ENCODE results near the gene FEM1A.
"Not testable (repeated sequence)": the region's sequence is repeated elsewhere in the genome, so short reads cannot be mapped to it uniquely, and the experiment has no call there.

FEM1A gene

GRCh38 chr19:4814625-4815425 lies 23.3 kb downstream of the FEM1A start:
- no peak for DNase-seq

DNA sequence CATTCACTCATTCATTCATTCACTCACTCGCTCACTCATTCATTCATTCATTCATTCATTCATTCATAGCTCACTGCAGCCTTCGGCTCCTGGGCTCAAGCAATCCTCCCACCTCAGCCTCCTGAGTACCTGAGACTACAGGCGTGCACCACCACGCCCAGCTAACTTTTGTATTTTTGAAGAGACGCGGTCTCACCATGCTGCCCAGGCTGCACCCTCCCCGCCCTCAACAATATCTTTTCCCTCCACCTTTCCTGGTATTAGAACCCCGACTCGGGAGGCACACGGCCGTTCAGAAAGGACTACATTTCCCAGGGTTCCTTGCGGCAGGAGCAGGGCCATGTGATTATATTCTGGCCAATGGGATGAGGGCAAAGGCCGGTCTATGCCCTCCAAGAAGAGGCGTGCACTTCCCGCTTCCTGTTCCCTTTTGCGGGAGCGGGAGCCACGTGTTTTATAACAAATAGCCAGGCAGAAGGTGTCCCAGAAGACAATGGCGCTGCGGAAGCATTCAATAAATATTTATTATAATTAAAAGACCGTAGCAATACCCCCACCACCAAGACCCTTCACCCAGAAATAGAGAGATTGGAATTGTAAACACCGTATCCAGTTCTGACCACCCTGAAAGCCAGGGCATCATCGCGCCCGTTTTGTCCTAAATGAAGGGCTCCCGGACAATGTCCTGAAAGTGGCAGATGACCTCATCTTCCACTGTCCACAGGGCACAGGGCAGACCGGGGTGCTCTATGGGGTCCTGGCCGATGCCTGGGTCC lies 24.1 kb downstream of the FEM1A start:
- DNase-seq: peak; percentile 73

- DNase-seq: no peak
These were observed 24.8 kb downstream of the FEM1A start for GRCh38 chr19:4816202-4816949.

- no peak for DNase-seq
These were observed 25.4 kb downstream of the FEM1A start for GRCh38 chr19:4816950-4817278.

- no peak for DNase-seq
These were observed 26.1 kb downstream of the FEM1A start for GRCh38 chr19:4817467-4818277.

- no peak for DNase-seq
These were observed 29.7 kb downstream of the FEM1A start for GRCh38 chr19:4821265-4821664.

DNA sequence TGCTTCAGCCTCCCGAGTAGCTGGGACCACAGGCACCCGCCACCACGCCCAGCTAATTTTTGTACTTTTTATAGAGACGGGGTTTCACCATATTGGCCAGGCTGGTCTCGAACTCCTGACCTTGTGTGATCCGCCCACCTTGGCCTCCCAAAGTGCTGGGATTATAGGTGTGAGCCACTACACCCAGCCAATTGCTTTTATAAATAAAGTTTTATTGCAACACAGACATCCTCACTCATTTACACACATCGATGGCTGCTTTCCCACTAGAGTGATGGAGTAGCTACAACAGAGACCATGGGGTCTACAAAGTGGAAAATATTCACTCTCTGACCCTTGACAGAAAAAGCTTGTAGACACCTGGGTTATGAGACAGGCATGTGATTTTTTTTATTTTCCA lies 30.8 kb downstream of the FEM1A start:
- not testable (repeated sequence) for DNase-seq

DNA sequence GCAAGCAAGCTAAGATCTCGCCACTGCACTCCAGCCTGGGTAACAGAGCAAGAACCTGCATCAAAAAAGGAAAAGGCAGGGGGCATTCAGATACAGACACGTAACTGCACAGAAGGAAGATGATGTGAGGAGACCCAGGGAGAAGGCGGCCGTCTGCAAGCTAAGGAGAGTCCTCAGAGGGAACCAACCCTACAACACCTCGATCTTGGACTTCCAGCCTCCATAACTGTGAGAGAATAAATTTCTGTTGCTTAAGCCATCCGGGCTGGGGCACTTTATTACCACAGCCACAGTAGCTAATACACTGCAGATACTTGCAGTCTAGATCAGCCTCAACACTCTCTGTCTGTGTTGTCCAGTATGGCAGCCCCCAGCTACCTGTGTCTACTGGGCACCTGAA lies 32.0 kb downstream of the FEM1A start:
- DNase-seq: no peak

DNA sequence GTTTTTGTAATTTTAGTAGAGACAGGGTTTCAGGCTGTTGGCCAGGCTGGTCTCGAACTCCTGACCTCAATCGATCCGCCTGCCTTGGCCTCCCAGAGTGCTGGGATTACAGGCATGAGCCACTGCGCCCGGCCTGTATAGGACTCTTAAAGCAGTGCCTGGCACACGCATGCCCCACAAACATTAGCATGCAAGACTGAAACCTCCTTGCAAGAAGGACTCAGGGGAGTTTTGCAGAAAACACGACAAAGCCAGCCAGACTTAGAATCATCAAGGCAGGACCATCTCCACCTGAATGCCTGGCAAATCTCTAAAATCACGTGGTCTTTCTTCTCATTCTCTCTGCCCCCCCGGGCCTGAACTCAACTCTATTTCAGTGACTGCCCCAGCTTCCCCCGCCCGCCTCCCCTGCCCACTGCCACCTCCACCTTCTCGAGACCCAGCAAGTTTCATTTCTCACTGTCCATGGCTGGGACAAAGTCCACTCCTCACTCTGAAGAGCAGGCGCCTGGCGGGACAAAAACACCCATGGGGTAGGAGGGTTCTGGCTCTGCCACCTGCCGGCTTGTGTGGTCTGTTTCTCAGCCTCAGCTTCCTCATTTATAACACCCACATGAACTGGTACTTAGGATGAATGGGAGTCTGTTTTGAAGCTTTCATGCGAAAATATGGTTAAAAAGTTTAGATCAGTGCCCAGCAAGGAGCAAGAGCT lies 37.6 kb downstream of the FEM1A start:
- DNase-seq: no peak

DNA sequence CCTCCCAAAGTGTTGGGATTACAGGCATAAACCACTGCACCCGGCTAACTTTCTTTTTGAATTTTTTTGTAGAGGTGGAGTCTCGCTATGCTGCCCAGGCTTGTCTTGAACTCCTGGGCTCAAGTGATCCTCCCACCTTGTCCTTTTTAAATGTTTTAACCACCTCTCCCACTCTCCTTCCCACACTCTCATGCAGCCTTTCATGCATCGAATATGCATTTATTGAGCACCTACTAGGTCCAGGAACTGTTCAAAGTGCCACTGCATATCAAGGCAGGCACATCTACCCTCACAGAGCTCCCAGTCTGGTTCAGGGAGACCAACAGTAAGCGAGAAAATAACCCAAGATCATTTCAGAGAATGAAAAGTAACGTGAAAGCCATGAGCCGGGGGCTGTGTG lies 38.8 kb downstream of the FEM1A start:
- no peak for DNase-seq

DNA sequence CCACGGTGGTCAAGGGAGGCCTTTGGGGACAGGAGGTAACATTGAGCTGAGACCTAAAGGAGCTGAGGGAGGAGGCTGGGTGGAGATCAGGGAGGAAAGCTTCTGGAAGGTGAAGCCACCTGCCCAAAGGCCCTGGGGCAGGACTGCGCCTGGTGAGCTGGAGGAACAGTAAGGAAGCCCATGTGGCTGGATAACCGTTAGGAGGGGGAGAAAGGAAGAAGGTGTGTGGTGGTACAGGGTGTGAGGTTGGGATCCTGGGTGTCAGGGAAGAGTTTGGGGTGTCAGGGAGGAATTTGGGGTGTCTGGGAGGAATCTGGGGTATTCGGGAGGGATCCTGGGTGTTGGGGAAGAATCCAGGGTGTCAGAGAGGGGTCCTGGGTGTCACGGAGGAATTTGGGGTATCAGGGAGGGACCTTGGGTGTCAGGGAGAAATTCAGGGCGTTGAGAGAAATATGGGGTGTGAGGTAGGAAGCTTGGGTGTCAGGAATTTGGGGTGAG lies 39.3 kb downstream of the FEM1A start:
- DNase-seq: no peak

GRCh38 chr19:4831304-4831978 lies 39.9 kb downstream of the FEM1A start, which contains the start of gene TICAM1:
Gene TICAM1 (minus strand): TSS chr19:4831712. CDS start chr19:4818377, 13,335 bp downstream.
- peak; percentile 81 for DNase-seq

DNA sequence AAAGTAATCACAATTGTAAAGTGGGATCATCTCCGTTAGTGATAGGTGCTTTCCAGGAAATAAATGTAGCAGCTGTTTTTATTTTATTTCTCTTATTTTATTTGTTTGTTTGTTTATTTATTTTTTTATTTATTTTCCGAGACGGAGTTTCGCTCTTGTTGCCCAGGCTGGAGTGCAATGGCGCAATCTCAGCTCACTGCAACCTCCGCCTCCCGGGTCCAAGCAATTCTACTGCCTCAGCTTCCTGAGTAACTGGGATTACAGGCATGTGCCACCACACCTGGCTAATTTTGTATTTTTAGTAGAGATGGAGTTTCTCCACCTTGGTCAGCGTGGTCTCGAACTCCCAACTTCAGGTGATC lies 40.4 kb downstream of the FEM1A start:
- not testable (repeated sequence) for DNase-seq

- no peak for DNase-seq
These were observed 41.2 kb downstream of the FEM1A start for GRCh38 chr19:4832776-4833175.

DNA sequence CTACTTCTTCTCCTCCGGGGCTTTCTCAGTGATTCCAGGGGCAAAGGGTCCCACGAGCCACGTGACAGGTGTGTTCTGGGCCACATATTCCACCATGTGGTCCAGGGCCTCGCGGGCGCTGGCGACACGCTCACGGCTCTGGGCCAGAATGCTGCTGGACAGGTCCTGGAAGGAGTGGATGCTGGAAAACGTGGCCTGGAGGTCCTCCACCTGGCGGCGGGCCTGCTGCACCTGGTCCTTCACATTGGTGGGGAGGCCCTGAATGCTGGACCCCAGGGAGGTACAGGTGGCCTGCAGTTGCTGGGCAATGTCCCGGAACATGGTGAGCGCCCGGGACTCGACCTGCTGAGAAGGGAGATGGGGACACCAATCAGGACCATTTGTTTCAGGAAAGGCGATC lies 47.7 kb downstream of the FEM1A start:
- DNase-seq: no peak

DNA sequence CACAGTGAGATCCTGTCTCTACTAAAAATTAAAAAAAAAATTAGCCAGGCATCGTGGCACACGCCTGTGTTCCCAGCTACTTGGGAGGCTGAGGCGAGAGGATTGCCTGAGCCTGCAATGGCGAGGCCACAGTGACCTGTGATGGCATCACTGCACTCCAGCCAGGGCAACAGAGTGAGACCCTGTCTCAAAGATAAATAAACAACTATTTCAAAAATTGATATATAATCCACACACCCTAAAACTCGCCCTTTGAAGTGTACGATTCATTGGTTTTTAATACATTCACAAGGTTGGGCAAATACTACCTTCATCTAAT lies 52.1 kb downstream of the FEM1A start:
- DNase-seq: no peak

GRCh38 chr19:4844348-4845179 lies 53.0 kb downstream of the FEM1A start:
- no peak for DNase-seq

- not testable (repeated sequence) for DNase-seq
These were observed 54.4 kb downstream of the FEM1A start for GRCh38 chr19:4845975-4846374.

DNA sequence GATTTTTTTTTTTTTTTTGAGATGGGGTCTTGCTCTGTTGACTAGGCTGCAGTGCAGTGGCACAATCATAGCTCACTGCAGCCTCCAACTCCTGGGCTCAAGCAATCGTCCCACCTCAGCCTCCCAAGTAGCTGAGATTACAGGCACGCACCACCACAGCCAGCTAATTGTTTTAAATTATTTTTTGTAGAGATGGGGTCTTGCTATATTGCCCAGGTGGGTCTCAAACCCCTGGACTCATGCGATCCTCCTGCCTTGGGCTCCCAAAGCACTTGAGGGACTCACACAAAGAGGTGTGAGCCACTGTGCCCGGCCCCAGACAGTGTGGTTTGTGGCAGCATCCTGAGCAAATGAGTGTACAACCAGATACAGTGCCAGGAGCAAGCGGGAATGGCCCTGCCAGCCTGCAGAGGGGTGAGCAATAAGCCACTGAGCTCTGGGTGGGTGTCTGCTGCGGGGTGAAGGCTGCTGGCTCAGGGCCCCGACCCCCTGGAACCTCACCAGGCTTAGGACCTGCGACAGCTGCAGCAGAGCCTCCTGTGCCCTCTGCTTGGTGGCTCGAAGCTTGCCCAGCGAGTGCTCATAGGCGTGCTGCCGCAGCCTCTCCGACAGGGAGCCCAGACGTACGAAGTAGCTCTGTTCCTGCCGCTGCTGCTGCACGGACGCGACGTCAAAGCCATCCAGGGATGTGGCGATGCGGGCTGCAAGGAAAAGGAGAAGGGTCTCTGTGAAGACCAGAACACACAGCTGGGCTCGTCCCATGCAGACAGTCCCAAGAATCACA lies 55.8 kb downstream of the FEM1A start:
- no peak for DNase-seq

DNA sequence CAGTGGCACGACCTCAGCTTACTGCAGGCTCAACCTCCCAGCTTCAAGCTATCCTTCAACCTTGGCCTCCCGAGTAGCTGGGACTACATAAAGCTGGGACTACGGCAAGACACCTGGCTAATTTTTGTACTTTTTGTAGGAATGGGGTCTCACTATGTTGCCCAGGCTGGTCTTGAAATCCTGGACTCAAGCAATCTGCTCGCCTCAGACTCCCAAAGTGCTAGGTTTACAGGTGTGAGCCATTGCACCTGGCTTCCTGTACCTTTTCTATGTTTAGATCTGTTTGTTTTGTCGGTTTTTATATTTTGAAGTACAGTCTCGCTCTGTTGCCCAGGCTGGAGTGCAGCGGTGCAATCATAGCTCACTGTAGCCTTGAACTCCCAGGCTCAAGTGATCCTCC lies 57.5 kb downstream of the FEM1A start:
- DNase-seq: no peak
